Pancreas (tissue), 10 donors: ENCODE measurements around the gene HOXA2. TPM values are rescaled to one million over a fixed set of nuclear protein-coding genes. Genes with fewer than 3 reads are reported as not detected.

Experiments
- ATAC-seq, 4 donors: fragments of 200-7000 bp; cut with Tn5 transposase; one replicate each; pipeline versions ENCODE4 v1.8.0 to v1.9.1; 2020; ENCODE audit warnings: mild to moderate bottlenecking in 4 of 4, moderate library complexity in 4 of 4
- DNase-seq, 6 donors: peaks; one replicate each; pipeline ENCODE4 v3.0.0-alpha.2; 2020
- FAIRE-seq: peaks from 2 replicates; lab custom pipeline; 2012; peaks lifted over from hg19 to GRCh38; lab: Jason Lieb, UNC
- H3K27ac ChIP-seq, 4 donors: fragments of 200-600 bp; sonication (generic); 1 replicate in 3 of 4; 2 replicates in 1 of 4; pipeline versions ENCODE4 v1.5.0 to v1.8.0; 2020
- H3K27me3 ChIP-seq, 4 donors: fragments of 200-600 bp; one replicate each; pipeline ENCODE4 v1.8.0; 2021
- H3K36me3 ChIP-seq, 3 donors: fragments of 200-600 bp; sonication (generic) in 1 of 3; one replicate each; pipeline versions ENCODE4 v1.5.0 to v1.8.0; 2020 to 2021
- H3K4me1 ChIP-seq, 3 donors: fragments of 200-600 bp; one replicate each; pipeline ENCODE4 v1.8.0; 2021
- H3K4me3 ChIP-seq, 4 donors: fragments of 200-600 bp; sonication (generic) in 2 of 4; one replicate each; pipeline versions ENCODE4 v1.5.0 to v1.8.0; 2020 to 2021
- H3K9me3 ChIP-seq, 4 donors: fragments of 200-600 bp; one replicate each; pipeline ENCODE4 v1.8.0; 2021
- CTCF ChIP-seq, 4 donors: fragments of 200-600 bp; sonication (generic) in 3 of 4; IDR thresholded peaks; one replicate each; pipeline versions ENCODE4 v1.5.0 to v1.8.0; 2021; ENCODE audit warnings: antibody characterized with exemption in 4 of 4
- WGBS, 2 donors: extraction: QIAGEN DNeasy Blood & Tissue Kit; methylation state at CpG; one replicate each; pipeline ENCODE4 v1.1.7; 2013; 5-methylcytosine and 5-hydroxymethylcytosine counted together
- intact Hi-C, 3 donors: fragments of 100-400 bp; cut with DNase I; formaldehyde crosslinking; loops; one replicate each; pipeline versions ENCODE4 v1.11.1 to v1.14.2; 2022
- polyA plus RNA-seq, 2 donors: library from polyadenylated mRNA; stranded (reverse); fragments of 200-250 nt; gene quantifications; one replicate each; pipeline ENCODE4 v1.2.3, GENCODE V29; 2013
- total RNA-seq, 6 donors: library from RNA; stranded (reverse); fragmentation: NEBNext Ultra II Directional in 4 of 6; extraction: Animal tissue kit (Norgen Biotek cat#: 25700) in 4 of 6; gene quantifications; one replicate each; pipeline versions ENCODE4 v1.2.1 to v1.2.4, GENCODE V29; 2021 to 2023
- donor health status: healthy with polysubstance abuse.
- donor health status: DM: no; HTN: no; CAD: no; lungs with moderate emphysema.
- donor health status: DM: no; HTN: no; CAD: no.
- donor health status: control.
- donor health status: control.
- donor health status: Bipolar disorder and iron deficiency.
- donor health status: DM: yes; HTN: yes; CAD: no.
- donor health status: DM: no; HTN: no; CAD: no.
- donor health status: DM: no; HTN: no; CAD: no.
- donor health status: DM: yes; HTN: yes; CAD: no.

HOXA2 gene
- total and polyA plus RNA-seq, 8 donors = 0.09 to 0.53 (median 0.27) TPM; not detected in 1

- ATAC-seq = no peak
- no peak for DNase-seq
- intact Hi-C loops = no loop called here
- 78 to 81% methylated on average over 1 of the region's 1 CpG for WGBS, 2 donors
- no peaks in the 10 kb centered on the region for H3K4me1 ChIP-seq
- no peaks in the 10 kb centered on the region for H3K36me3 ChIP-seq
- no peak for FAIRE-seq
- no peak overlapping the region for H3K27ac ChIP-seq
- TF ChIP-seq CTCF (IDR thresholded peaks at IDR 0.05) = no peak
- no peak overlapping the region for H3K4me3 ChIP-seq
- H3K27me3 ChIP-seq = peaks cover 0 to 9% (median 0%) of the 10 kb centered on the region in 4 donors
- H3K9me3 ChIP-seq = no peaks in the 10 kb centered on the region
These were observed 20.3 kb downstream of the HOXA2 start for GRCh38 chr7:27082171-27082570.

- ATAC-seq = no peak
- H3K36me3 ChIP-seq = no peaks in the 10 kb centered on the region
- 62 to 70% methylated on average over 4 of the region's 4 CpGs for WGBS, 2 donors
- H3K27ac ChIP-seq = no peak overlapping the region
- no peak for DNase-seq
- no peak for TF ChIP-seq CTCF (IDR thresholded peaks at IDR 0.05)
- intact Hi-C loops = no loop called here
- no peaks in the 10 kb centered on the region for H3K27me3 ChIP-seq
- H3K4me3 ChIP-seq = no peak overlapping the region
- H3K9me3 ChIP-seq = no peaks in the 10 kb centered on the region
- H3K4me1 ChIP-seq = no peaks in the 10 kb centered on the region
- FAIRE-seq = no peak
These were observed 21.5 kb downstream of the HOXA2 start for GRCh38 chr7:27080844-27081436.

GRCh38 chr7:27079234-27079975, 23.1 kb downstream of the HOXA2 start:
- Histone ChIP-seq H3K4me1 (no peaks in the 10 kb centered on the region), H3K27ac (no peak overlapping the region), H3K27me3 (no peaks in the 10 kb centered on the region), H3K36me3 (no peaks in the 10 kb centered on the region), H3K9me3 (no peaks in the 10 kb centered on the region), H3K4me3 (no peak overlapping the region)
- intact Hi-C loops = no loop called here
- no peak for TF ChIP-seq CTCF (IDR thresholded peaks at IDR 0.05)
- FAIRE-seq = no peak
- 89 to 93% methylated on average over 1 of the region's 1 CpG for WGBS, 2 donors
- no peak for DNase-seq
- ATAC-seq = no peak

- no peaks in the 10 kb centered on the region for H3K4me1 ChIP-seq
- FAIRE-seq (no peak), DNase-seq (no peak), ATAC-seq (no peak)
- WGBS, 2 donors = 77 to 81% methylated on average over 5 of the region's 5 CpGs
- no peak overlapping the region for H3K4me3 ChIP-seq
- no peaks in the 10 kb centered on the region for H3K9me3 ChIP-seq
- H3K36me3 ChIP-seq = no peaks in the 10 kb centered on the region
- intact Hi-C loops = no loop called here
- H3K27ac ChIP-seq = no peak overlapping the region
- H3K27me3 ChIP-seq = no peaks in the 10 kb centered on the region
- no peak for TF ChIP-seq CTCF (IDR thresholded peaks at IDR 0.05)
These were observed 23.8 kb downstream of the HOXA2 start for GRCh38 chr7:27078616-27079233.

- ATAC-seq (no peak), FAIRE-seq (no peak), DNase-seq (no peak)
- TF ChIP-seq CTCF (IDR thresholded peaks at IDR 0.05) = no peak
- Histone ChIP-seq H3K27ac (no peak overlapping the region), H3K36me3 (no peaks in the 10 kb centered on the region), H3K4me1 (no peaks in the 10 kb centered on the region), H3K27me3 (peaks cover 0 to 6% (median 0%) of the 10 kb centered on the region in 4 donors), H3K9me3 (no peaks in the 10 kb centered on the region), H3K4me3 (no peak overlapping the region)
- intact Hi-C loops = no loop called here
These were observed 29.4 kb downstream of the HOXA2 start for GRCh38 chr7:27073076-27073475.
